Measurements from ENCODE around the gene BIN2.

The BIN2 gene

DNA sequence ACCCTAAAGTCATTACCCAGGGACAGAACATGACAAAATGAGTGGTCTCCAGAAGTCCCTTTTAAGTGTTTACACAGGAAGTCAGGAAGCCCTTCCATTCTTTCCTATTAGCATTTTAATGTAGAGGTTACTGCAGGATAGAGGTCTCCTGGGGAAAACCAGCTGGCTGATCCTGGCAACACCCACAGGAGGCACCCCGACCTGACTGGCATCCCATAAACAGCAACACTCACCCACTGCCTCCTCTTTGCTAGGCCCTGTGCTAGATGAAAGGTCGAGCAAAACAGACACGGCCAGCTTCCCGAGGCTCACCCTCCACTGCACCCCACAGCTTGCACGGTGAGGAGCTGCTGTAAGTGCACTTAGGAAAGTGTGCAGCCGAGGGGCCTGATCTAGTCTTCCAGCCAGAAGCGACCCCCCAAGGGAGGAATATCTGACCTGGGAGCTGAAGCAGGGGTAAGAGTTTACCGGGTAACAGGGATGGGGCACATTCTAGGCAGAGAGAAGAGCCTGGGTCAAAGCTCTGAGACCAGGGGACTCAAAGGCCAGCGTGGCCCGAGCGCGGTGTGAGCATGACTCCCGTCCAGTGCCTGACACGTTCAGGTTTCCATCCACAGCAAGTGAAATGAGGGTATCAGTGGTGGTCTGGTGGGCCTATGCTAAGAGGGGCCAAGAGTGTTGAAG is 76.3 kb downstream of the BIN2 start:
- peaks cover 6% of the 10 kb centered on the region; the same call in 1 of the 2 replicates for H3K4me1 ChIP-seq
- TF ChIP-seq, protein P1, sequence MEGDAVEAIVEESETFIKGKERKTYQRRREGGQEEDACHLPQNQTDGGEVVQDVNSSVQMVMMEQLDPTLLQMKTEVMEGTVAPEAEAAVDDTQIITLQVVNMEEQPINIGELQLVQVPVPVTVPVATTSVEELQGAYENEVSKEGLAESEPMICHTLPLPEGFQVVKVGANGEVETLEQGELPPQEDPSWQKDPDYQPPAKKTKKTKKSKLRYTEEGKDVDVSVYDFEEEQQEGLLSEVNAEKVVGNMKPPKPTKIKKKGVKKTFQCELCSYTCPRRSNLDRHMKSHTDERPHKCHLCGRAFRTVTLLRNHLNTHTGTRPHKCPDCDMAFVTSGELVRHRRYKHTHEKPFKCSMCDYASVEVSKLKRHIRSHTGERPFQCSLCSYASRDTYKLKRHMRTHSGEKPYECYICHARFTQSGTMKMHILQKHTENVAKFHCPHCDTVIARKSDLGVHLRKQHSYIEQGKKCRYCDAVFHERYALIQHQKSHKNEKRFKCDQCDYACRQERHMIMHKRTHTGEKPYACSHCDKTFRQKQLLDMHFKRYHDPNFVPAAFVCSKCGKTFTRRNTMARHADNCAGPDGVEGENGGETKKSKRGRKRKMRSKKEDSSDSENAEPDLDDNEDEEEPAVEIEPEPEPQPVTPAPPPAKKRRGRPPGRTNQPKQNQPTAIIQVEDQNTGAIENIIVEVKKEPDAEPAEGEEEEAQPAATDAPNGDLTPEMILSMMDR (IDR thresholded peaks at IDR 0.05; ENCODE audit: low read depth, low read length) = no peak
- H3K9me3 ChIP-seq = no peaks in the 10 kb centered on the region
- H3K4me3 ChIP-seq (ENCODE audit: low read depth, low read length) = no peak overlapping the region
- peaks cover 17% of the 10 kb centered on the region for H3K36me3 ChIP-seq
- DNase-seq = no peak
- no peaks in the 10 kb centered on the region for H3K27me3 ChIP-seq

- Histone ChIP-seq H3K36me3 (peaks cover 23% of the 10 kb centered on the region), H3K27me3 (no peaks in the 10 kb centered on the region), H3K4me3 (ENCODE audit: low read depth, low read length) (no peak overlapping the region), H3K4me1 (peaks cover 6% of the 10 kb centered on the region; the same call in 1 of the 2 replicates), H3K9me3 (no peaks in the 10 kb centered on the region)
- TF ChIP-seq, protein P1 (IDR thresholded peaks at IDR 0.05; ENCODE audit: low read depth, low read length) = peak; percentile 45
- DNase-seq = peak; percentile 26
Observed at GRCh38 chr12:51246254-51246853, 77.6 kb downstream of the BIN2 start.

DNA sequence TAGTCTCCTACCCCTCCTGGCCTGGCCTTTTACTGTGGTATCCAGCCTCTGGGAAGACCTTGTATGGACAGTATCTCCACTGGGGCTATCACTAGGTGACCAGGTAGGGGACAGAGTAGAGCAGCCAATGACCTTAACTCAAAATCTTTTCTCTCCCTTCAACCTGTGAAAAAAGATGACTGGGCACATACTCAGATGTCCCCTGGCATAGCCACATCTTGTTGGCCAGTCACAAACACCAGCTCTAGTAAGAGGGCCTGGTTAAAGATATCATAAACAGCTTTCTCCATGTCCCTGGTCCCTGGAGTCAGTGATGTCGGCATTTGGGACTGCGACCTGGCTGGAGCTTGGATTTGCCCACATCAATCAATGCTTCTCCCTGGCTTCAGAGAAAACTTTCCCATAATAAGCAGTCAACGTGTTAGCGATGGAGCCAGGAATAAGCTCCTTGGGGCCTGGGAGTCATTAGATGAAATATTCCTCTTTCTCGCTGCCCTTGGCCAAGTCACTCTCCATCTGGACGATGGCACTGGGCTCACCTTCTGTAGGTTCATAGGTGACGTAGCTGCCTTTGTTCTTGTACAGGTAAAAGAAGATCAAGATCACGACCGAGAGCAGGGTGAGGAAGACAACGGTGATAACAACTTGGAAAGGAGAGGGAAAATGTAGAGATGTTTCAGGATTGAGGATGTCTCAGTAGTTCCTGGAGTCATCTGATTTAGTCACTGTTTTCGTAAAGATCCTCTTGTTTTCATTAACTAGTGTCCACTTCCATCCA is 78.3 kb downstream of the BIN2 start:
- DNase-seq = no peak
- TF ChIP-seq, protein P1 (IDR thresholded peaks at IDR 0.05; ENCODE audit: low read depth, low read length) = no peak
- H3K36me3 ChIP-seq = peaks cover 30% of the 10 kb centered on the region

DNA sequence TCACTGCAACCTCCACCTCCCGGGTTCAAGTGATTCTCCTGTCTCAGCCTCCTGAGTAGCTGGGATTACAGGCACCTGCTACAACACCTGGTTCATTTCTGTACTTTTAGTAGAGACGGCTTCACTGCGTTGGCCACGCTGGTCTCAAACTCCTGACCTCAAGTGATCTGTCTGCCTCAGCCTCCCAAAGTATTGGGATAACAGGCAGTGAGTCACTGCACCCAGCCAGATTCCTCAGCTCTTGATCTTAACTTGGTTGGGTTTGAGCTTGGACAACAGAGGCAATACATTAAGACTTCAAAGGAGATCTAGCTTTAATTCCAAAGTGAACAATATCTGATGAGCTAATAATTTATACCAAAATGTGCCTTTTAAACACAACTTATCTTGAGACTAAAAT is 79.7 kb downstream of the BIN2 start:
- TF ChIP-seq, protein P1 (IDR thresholded peaks at IDR 0.05; ENCODE audit: low read depth, low read length) = no peak
- H3K36me3 ChIP-seq = peaks cover 36% of the 10 kb centered on the region

More for the DNA sequence above, 78.3 kb downstream of the BIN2 start:
- no peaks in the 10 kb centered on the region for H3K27me3 ChIP-seq
- no peak overlapping the region for H3K4me3 ChIP-seq (ENCODE audit: low read depth, low read length)
- H3K9me3 ChIP-seq = no peaks in the 10 kb centered on the region
- peaks cover 6% of the 10 kb centered on the region; the same call in 1 of the 2 replicates for H3K4me1 ChIP-seq

DNA sequence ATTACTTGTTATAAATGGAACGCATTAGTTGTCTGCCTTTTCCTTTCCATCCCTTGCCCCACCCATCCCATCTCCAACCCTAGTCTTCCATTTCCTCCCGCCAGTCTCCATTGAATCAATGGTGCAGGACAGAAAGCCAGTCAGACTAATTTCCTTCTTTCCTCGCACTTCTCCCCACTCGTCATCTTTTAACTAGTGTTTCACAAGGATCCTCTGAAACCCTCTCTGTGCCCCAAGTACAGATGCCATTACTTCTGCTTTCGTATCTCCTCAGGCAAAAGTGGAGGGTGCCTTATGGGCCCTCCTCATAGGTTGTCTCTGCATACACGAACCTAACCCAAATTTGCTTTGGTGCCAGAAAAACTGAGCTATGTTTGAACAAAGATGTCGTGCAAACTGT is 81.1 kb downstream of the BIN2 start:
- TF ChIP-seq, protein P1 (IDR thresholded peaks at IDR 0.05; ENCODE audit: low read depth, low read length) = no peak
- no peaks in the 10 kb centered on the region for H3K9me3 ChIP-seq
- peaks cover 39% of the 10 kb centered on the region for H3K36me3 ChIP-seq
- H3K27me3 ChIP-seq = no peaks in the 10 kb centered on the region
- no peak for DNase-seq
- H3K4me1 ChIP-seq = peaks cover 6% of the 10 kb centered on the region; the same call in 1 of the 2 replicates
- H3K4me3 ChIP-seq (ENCODE audit: low read depth, low read length) = no peak overlapping the region

More for the DNA sequence above, 79.7 kb downstream of the BIN2 start:
- no peak for DNase-seq
- Histone ChIP-seq H3K27me3 (no peaks in the 10 kb centered on the region), H3K9me3 (no peaks in the 10 kb centered on the region), H3K4me3 (ENCODE audit: low read depth, low read length) (no peak overlapping the region), H3K4me1 (peaks cover 6% of the 10 kb centered on the region; the same call in 1 of the 2 replicates)
